OCI-LY7 (cell line): ENCODE results near the gene NR2E1. TPM values are rescaled to one million over a fixed set of nuclear protein-coding genes. Genes with fewer than 3 reads are reported as not detected.

Experiments used
- BruUV-seq: library from RNA; stranded (reverse); fragments of 400-500 nt; replicated peaks from 2 replicates; lab custom pipeline; 2021; lab: Mats Ljungman, UMichigan
- CTCF ChIA-PET: fragments of 300-600 bp; sonication (Branson Sonifier 250); formaldehyde crosslinking; loops from one replicate; lab custom pipeline; 2022; ENCODE audit warnings: antibody characterized with exemption; ENCODE audit not compliant: unreplicated experiment; lab: Charles Lee
- POLR2A ChIA-PET: fragments of 300-600 bp; sonication (Branson Sonifier 250); formaldehyde crosslinking; loops from one replicate; lab custom pipeline; 2022; ENCODE audit warnings: antibody characterized with exemption; lab: Charles Lee
- DNase-seq: peaks from one replicate; pipeline ENCODE4 v3.0.0-alpha.2; 2015; ENCODE audit warnings: low spot score
- H2AFZ ChIP-seq: fragments of 200-600 bp; sonication (generic), shearing (Covaris generic); 2 replicates; pipeline ENCODE4 v1.6.1; 2014; ENCODE audit warnings: mild to moderate bottlenecking, antibody characterized with exemption, low read length, moderate library complexity
- H3K27ac ChIP-seq: fragments of 200-600 bp; sonication (generic); 2 replicates; pipeline ENCODE4 v1.5.1; 2014; ENCODE audit warnings: mixed run types, low read depth, mild to moderate bottlenecking, moderate library complexity, low read length, inconsistent platforms; ENCODE audit not compliant: poor library complexity, severe bottlenecking
- H3K36me3 ChIP-seq: fragments of 200-600 bp; sonication (generic); 2 replicates; pipeline ENCODE4 v1.6.1; 2014; ENCODE audit warnings: mild to moderate bottlenecking, antibody characterized with exemption, low read length, moderate library complexity, mixed read lengths; ENCODE audit not compliant: insufficient read depth
- H3K4me1 ChIP-seq: fragments of 200-600 bp; sonication (generic); 2 replicates; pipeline ENCODE4 v1.5.1; 2014; ENCODE audit warnings: mild to moderate bottlenecking, low read length; ENCODE audit not compliant: insufficient read depth, poor library complexity, severe bottlenecking
- H3K4me2 ChIP-seq: fragments of 200-600 bp; sonication (generic); 2 replicates; pipeline ENCODE4 v1.6.1; 2014; ENCODE audit warnings: mild to moderate bottlenecking, low read length
- H3K4me3 ChIP-seq: fragments of 200-600 bp; sonication (generic); 2 replicates; pipeline ENCODE4 v1.5.1; 2014; ENCODE audit warnings: mild to moderate bottlenecking, low read depth, low read length; ENCODE audit not compliant: poor library complexity, severe bottlenecking
- H3K79me2 ChIP-seq: fragments of 200-600 bp; sonication (generic); 2 replicates; pipeline ENCODE4 v1.6.1; 2016; ENCODE audit warnings: low read depth, mild to moderate bottlenecking, low read length, moderate library complexity, mixed read lengths; ENCODE audit not compliant: insufficient read depth
- H3K9me2 ChIP-seq: fragments of 200-600 bp; sonication (generic); 2 replicates; pipeline ENCODE4 v1.6.1; 2016; ENCODE audit warnings: mild to moderate bottlenecking, low read length, mixed read lengths; ENCODE audit not compliant: insufficient read depth
- H3K9me3 ChIP-seq: fragments of 200-600 bp; sonication (generic); 2 replicates; pipeline ENCODE4 v1.6.1; 2014; ENCODE audit warnings: mild to moderate bottlenecking, mixed run types, low read length, mixed read lengths
- H4K20me1 ChIP-seq: fragments of 200-600 bp; sonication (generic); 2 replicates; pipeline ENCODE4 v1.6.1; 2014; ENCODE audit warnings: mild to moderate bottlenecking, antibody characterized with exemption, low read length, moderate library complexity, mixed read lengths; ENCODE audit not compliant: insufficient read depth
- CTCF ChIP-seq: fragments of 200-600 bp; sonication (generic); conservative IDR thresholded peaks from 2 replicates; pipeline ENCODE4 v1.5.1; 2014; ENCODE audit warnings: mild to moderate bottlenecking, antibody characterized with exemption, low read length, moderate library complexity, mixed read lengths
- EZH2phosphoT487 ChIP-seq: fragments of 200-600 bp; sonication (generic); IDR thresholded peaks from 2 replicates; pipeline ENCODE4 v1.6.1; 2018; ENCODE audit warnings: low read depth, borderline replicate concordance, mild to moderate bottlenecking, mixed run types, antibody characterized with exemption, low read length, moderate library complexity, mixed read lengths
- intact Hi-C: fragments of 100-400 bp; cut with micrococcal nuclease; formaldehyde crosslinking; loops from one replicate; pipeline ENCODE4 v1.10.0; 2022; ENCODE audit not compliant: unreplicated experiment
- total RNA-seq, 2 experiments: library from RNA; depleted of rRNA in 1 of 2; stranded (reverse); fragments of >200 nt in 1 of 2; shearing (Covaris generic) in 1 of 2; gene quantifications; 2 replicates each; pipeline ENCODE4 v1.2.3, GENCODE V29; 2014 to 2022

The NR2E1 gene
- total RNA-seq, 2 experiments from 2014 or later, result not detected

GRCh38 chr6:108121612-108122011 is 44.2 kb upstream of the NR2E1 start:
- ChIA-PET POLR2A (interaction anchor here (0.8 to 1.2 kb wide), 2 partner anchors 64 to 129 kb away, joined by 3 to 5 read pairs; no protein-coding TSS in a partner anchor), CTCF (no interaction called here)
- Histone ChIP-seq H3K4me3 (no peak overlapping the region), H3K9me2 (no peaks in the 10 kb centered on the region), H3K27ac (no peak overlapping the region), H3K4me1 (peaks cover 5% of the 10 kb centered on the region), H2AFZ (no peak overlapping the region), H3K36me3 (no peaks in the 10 kb centered on the region), H4K20me1 (no peaks in the 10 kb centered on the region), H3K4me2 (no peak overlapping the region), H3K79me2 (no peaks in the 10 kb centered on the region), H3K9me3 (no peaks in the 10 kb centered on the region)
- DNase-seq, result no peak
- TF ChIP-seq CTCF (no peak), EZH2phosphoT487 (no peak)
- no TSS peak for BruUV-seq
- intact Hi-C loops, result no loop called here

DNA sequence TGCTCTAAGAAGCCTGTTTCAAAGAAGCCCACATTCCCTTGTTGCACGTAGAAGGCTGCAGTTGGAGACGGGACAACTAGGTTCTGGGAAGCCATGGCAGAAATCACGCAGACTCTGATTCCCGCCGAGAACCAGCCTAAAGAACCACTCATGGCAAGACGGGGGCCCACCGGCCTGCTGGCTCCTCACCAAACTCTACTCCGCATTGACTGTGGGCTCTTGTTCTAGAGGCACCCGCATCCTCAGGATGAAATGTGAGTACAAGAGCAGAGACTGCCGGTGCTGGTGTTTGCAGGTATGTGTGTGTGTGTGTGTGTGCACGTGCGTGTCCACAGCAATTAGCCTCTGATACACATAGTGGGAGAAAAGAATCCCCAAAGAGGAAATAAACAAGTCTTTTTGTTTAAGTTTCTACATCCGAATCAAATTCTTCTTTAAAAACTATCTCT is 42.3 kb upstream of the NR2E1 start:
- H3K9me3 ChIP-seq, result no peaks in the 10 kb centered on the region
- H3K36me3 ChIP-seq, result no peaks in the 10 kb centered on the region
- no peak overlapping the region for H2AFZ ChIP-seq
- H3K27ac ChIP-seq, result no peak overlapping the region
- DNase-seq, result no peak
- ChIA-PET POLR2A (interaction anchor here (0.7 kb wide), 1 partner anchor 376 kb away, joined by 4 read pairs; no protein-coding TSS in a partner anchor), CTCF (no interaction called here)
- no TSS peak for BruUV-seq
- H3K4me3 ChIP-seq, result no peak overlapping the region
- no peaks in the 10 kb centered on the region for H3K9me2 ChIP-seq
- intact Hi-C loops, result no loop called here
- no peak overlapping the region for H3K4me2 ChIP-seq
- H4K20me1 ChIP-seq, result no peaks in the 10 kb centered on the region
- no peaks in the 10 kb centered on the region for H3K4me1 ChIP-seq
- TF ChIP-seq CTCF (no peak), EZH2phosphoT487 (no peak)
- no peaks in the 10 kb centered on the region for H3K79me2 ChIP-seq

GRCh38 chr6:108123946-108124345 is 41.9 kb upstream of the NR2E1 start:
- no TSS peak for BruUV-seq
- Histone ChIP-seq H3K27ac (no peak overlapping the region), H3K4me3 (no peak overlapping the region), H4K20me1 (no peaks in the 10 kb centered on the region), H3K9me2 (no peaks in the 10 kb centered on the region), H3K4me2 (no peak overlapping the region), H2AFZ (no peak overlapping the region), H3K36me3 (no peaks in the 10 kb centered on the region), H3K4me1 (no peaks in the 10 kb centered on the region), H3K79me2 (no peaks in the 10 kb centered on the region), H3K9me3 (no peaks in the 10 kb centered on the region)
- no peak for TF ChIP-seq CTCF
- no peak for TF ChIP-seq EZH2phosphoT487
- ChIA-PET POLR2A (interaction anchor here (0.7 kb wide), 1 partner anchor 375 kb away, joined by 4 read pairs; no protein-coding TSS in a partner anchor), CTCF (no interaction called here)
- no peak for DNase-seq
- intact Hi-C loops, result no loop called here
